HG03039 (cell line): ENCODE results near the gene PARG.
"Not testable (repeated sequence)": the region's sequence is repeated elsewhere in the genome, so short reads cannot be mapped to it uniquely, and the experiment has no call there.

Source experiments
- ATAC-seq: cut with Tn5 transposase; IDR thresholded peaks from one replicate; pipeline ENCODE4 v1.9.1; 2021; ENCODE audit warnings: mild to moderate bottlenecking, moderate library complexity; ENCODE audit not compliant: unreplicated experiment

The PARG gene

DNA sequence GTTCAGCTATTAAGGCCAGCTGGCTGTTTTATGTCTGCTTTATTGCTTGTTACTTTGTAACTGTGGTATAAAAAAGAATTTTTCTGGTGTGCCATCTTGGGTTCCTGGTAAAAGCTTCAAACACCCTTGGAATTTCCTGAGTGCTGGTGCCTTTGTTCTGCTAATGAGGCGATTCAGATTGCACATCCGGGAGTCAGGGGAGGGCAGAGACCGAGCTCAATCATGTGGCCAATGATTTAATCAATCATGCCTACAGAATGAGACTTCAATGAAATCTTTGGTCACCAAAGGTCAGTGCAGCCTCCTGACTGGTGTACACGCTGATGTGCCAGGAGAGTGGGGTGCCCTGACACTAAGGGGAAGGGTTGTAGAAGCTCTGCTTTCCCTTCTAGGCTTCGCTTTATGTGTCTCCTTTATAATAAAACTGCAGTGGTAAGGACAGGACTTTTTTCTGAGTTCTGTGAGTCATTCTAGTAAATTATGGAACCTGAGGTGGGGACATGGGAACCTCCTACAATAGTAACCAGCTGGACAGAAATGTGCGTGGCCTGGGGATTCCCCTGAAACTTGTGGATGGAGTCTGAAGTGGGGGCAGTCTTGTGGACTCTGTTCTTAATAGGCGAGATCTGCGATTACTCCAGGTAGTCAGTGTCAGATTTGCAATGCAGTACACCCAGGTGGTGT is 110.3 kb downstream of the PARG start:
- ATAC-seq = no peak

DNA sequence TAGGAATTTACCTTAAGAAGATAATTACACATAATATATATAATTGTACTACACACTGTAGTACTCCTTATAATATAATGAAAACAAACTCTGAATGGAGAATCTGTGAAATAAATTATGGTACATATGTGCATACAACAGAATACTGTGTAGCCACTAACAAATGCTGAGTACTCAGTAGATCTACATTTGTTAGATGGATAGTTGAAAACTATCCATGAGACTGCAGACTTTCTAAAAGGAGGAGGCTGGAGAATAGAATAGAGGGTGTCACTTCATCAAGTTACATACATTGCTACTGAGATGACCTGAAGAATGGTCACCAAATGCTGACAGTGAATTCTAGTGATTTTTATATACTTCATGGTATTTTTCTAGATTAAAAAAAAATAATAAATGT is 111.0 kb downstream of the PARG start:
- ATAC-seq = no peak

- ATAC-seq = no peak
Observed at GRCh38 chr10:49830016-49830415, 111.8 kb downstream of the PARG start.

DNA sequence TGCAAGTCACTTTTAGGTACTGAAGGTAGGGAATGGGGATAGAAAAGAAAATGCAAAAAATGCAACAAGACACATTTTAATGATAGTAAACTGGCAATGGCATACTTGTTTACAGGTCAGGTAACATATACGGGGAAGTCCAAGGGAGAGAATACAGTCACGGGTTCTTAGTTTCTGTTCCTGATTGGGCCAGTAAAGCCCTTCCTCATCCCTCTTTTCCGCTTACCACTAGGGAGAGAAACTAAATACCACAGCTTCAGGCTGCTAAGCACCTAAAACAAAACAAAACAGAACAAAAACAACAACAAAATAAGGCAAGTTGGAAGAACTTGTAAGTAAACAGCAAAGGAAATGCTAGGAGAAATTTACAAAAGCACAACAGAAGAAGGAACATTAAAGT is 114.5 kb downstream of the PARG start:
- no peak for ATAC-seq

DNA sequence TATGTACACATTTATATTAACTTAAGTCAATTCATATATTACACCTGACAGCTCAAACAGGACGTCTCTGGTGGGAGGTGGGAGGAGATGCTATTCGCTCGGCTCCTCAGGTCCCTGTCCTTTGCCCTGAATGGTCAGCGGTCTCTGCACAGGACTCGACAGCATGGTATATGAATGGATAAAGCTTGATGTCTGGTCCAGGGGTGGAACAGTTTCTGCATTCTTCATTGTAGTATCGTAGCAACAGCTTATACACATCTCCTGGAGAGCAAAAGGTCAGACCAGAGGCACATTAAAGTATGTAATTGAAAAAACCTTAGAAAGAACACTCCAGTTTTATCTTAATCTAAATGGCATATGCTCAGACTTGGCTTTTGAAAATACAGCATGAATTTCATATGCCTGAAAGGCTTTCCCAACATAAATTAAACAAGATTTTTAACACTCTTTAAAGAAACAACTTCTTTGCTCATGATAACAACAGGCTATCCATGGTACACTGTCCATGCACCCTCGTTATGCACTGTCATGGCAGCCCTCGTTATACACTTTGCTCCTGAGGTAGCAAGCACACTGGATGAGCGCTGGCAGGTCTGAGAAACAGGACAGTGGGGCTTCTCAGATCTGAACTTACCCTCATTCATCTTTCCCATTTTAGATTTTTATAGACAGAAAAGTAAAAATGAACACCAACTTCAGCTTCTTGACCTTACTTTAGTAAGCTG is 122.4 kb downstream of the PARG start:
- ATAC-seq = no peak

DNA sequence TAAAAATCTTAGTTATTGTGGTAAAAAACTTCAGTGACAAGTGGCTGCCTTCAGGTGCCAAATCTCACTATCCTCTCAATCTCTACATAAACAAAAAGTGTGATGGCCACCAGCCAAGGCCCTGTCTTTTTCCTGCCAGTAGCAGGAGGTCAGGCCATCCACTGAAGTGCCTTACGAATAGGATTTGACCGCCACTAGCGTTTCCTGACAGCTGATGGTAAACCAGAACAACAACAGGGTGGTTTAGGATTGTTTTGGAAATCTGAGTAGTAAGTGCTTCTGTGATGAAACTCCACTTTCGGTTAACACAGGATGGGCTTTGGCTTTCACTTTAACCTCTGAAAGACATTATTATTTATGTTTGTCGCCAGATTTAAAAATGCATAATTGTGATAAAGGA is 124.0 kb downstream of the PARG start:
- ATAC-seq = no peak

DNA sequence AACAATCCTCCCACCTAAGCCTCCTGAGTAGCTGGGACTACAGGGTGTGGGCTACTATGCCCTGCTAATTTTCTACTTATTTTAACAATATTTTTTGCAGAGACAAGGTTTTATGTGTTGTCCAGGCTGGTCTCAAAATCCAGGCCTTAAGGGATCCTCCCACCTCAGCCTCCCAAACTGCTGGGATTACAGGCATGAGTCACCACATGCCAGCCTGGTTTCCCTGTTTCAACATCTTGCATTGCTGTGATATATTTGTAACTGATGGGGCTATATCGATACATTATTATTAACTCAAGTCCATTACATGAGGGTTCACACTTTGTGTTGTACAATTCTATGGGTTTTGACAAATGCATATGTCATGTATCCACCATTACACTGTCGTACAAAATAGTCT is 137.8 kb downstream of the PARG start:
- ATAC-seq = no peak

- no peak for ATAC-seq
Observed at GRCh38 chr10:49798275-49798674, 143.6 kb downstream of the PARG start.

- ATAC-seq = no peak
Observed at GRCh38 chr10:49791100-49791499, 150.7 kb downstream of the PARG start.

GRCh38 chr10:49784681-49785080 is 157.1 kb downstream of the PARG start:
- ATAC-seq = no peak

- no peak for ATAC-seq
Observed at GRCh38 chr10:49783645-49784044, 158.2 kb downstream of the PARG start.

DNA sequence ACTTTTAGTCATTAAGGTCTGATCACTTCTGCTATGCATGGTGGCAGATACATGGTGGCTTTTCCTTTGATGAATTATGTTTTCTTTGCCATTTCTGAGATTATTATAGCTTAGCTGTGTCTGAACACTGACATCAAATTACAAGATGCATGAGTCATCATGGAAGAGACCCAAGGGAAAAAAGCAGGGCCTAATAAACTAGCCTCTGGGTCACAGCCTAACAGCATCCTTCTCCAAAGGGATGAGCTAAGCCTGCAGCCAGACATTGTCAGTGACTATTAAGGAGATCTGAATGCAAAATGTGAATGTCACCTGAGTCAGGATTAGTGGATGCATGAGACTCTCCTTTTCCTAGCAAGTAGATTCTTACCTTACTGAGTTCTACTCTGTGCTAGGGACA is 160.6 kb downstream of the PARG start:
- no peak for ATAC-seq

DNA sequence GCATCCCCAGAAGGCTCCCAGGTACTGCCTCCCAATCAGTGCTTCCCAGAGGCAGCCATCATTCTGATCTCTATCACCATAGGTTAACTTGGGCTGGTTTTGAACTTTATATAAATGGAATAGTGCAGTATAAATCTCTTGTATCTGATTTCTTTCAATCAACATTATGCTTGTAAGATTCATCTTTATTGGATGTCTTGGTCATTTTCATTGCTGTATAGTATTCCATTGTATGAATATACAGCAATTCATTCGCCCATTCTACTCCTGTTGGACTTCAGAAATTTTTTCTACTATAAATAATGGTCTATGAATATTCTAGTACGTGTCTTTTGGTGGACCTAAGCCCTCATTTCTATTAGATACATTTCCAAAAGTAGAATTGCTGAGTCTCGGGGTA is 163.6 kb downstream of the PARG start:
- no peak for ATAC-seq

DNA sequence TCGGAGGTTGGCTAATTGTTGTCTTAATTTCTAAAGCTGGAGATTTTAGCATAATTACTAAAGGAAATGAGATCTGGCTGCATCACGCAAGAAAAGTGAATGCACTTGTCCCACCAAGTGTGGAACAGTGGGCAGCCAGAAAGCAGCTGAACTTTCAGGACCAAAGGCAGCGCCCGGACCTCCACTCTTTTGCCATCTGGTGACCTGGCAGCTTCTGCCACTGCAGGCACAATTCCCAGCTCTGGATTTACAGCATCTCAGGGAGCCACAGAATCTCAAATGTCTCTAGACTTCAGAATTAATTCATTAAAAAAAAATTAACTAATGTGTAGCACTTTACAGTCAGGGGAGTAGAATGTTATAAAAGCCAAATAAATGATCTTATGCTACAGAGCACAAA is 165.0 kb downstream of the PARG start:
- no peak for ATAC-seq

DNA sequence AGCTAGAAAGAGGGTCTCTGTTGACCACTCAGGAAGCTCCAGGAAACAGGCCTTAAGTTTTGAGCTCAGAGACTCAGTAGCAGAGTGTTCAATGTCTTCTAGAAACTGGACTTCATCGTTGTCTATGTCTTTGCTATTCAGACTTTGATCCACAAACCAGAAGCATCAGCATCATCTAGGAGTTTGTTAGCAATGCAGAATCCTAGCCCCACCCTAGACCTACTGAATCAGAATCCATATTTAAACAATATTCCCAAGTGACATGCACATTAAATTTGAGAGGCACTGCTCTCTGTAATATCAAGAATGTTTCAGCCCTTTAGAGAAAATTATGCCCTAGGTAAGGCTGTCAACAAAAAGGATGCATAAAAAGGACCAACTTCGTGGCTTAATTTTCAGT is 166.8 kb downstream of the PARG start:
- no peak for ATAC-seq

DNA sequence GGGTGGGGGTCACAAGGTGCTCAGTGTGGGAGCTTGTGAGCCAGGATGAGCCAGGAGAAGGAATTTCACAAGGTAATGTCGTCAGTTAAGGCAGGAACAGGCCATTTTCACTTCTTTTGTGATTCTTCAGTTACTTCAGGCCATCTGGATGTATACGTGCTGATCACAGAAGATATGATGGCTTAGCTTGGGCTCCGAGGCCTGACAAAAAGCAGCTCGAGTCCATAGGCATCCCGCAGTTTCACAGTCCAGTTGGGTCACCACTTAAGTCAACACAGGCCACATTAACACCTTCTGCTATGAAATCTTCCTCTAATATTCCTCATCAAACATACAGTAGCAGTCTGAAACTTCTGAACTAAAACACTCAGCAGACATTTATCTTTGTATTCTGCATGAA is 168.9 kb downstream of the PARG start:
- ATAC-seq = not testable (repeated sequence)

DNA sequence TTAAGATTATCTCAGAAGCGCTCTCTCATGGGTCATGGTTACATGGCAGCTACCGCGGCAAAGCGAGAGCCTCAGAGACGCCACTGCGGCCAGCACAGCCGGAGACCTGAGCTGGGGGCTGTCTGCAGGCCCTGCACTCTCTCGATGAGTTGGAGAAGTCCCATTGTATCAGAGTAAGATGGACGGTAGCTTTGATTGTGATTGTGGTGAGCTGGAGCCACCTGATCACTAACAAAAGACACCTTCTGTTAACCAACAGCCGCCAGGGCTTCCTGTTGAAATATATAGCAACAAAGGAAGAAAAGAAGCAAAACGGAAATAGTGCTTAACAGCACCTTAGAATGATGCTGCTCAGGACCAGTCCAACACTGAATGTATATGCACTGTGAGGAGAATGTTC is 170.8 kb downstream of the PARG start:
- ATAC-seq = not testable (repeated sequence)

DNA sequence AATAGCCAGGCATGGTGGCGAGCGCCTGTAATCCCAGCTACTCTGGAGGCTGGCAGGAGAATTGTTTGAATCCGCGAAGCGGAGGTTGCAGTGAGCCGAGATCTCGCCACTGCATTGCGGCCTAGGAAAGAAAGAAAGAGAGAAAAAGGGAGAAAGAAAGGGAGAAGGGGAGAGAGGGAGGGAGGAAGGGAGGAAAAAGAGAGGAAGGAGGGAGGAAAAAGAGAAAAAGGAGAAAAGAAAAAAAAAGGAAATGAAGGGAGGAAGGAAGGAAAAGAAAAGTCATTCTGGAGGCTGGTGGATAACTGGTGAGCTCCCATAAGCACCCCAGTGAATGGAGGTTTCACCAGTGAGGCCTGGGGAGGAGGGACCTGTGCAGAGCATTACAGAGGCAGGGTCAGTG is 172.1 kb downstream of the PARG start:
- ATAC-seq = no peak

DNA sequence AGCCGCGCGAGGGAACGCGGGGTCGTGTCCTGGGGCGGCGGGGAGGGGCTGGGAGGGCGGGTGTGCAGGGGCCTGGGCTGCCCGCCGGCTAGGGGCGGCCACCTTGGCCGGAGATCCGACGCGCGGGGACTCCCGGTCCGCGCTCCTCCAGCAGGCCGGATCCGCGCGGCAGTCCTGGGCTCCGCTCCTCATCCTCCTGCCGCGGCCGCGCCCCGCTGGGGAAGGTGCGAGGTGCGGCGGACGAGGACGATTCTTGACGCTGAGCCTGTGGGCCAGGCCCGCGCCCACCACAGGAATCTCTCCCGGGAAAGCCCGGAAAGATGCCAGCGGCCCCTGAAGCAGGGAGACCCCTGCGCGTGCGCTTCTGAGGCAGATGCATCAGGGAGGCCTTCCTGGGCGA is 173.1 kb downstream of the PARG start:
- ATAC-seq = no peak

GRCh38 chr10:49768329-49768728 is 173.5 kb downstream of the PARG start:
- no peak for ATAC-seq
